Ectodermal cell (in vitro differentiated cells): ENCODE results near the gene OTOGL.

ENCODE experiments used
- H3K27ac ChIP-seq: 2 replicates; pipeline ENCODE4 v1.7.0; 2013; ENCODE audit warnings: mild to moderate bottlenecking, low read depth, low read length; ENCODE audit not compliant: insufficient read depth, poor library complexity, severe bottlenecking
- H3K27me3 ChIP-seq: 2 replicates; pipeline ENCODE4 v1.7.0; 2013; ENCODE audit warnings: mild to moderate bottlenecking, low read length; ENCODE audit not compliant: insufficient read depth, control insufficient read depth, poor library complexity, severe bottlenecking
- H3K36me3 ChIP-seq: one replicate; pipeline ENCODE4 v1.7.0; 2013; ENCODE audit warnings: low read length; ENCODE audit not compliant: control insufficient read depth, insufficient read depth
- H3K4me1 ChIP-seq: one replicate; pipeline ENCODE4 v1.7.0; 2013; ENCODE audit warnings: low read length; ENCODE audit not compliant: control insufficient read depth, insufficient read depth
- H3K4me3 ChIP-seq: 2 replicates; pipeline ENCODE4 v1.7.0; 2013; ENCODE audit warnings: low read depth, low read length, control low read depth; ENCODE audit not compliant: insufficient read depth
- H3K9me3 ChIP-seq: 2 replicates; pipeline ENCODE4 v1.7.0; 2013; ENCODE audit warnings: mild to moderate bottlenecking, low read length, moderate library complexity; ENCODE audit not compliant: control insufficient read depth
- WGBS, 2 experiments: methylation state at CpG; one replicate each; pipeline ENCODE4 v1.1.7; 2013; ENCODE audit warnings: missing lambda C conversion rate in 2 of 2; 5-methylcytosine and 5-hydroxymethylcytosine counted together

The OTOGL gene

GRCh38 chr12:80262771-80263170 is 163.4 kb downstream of the OTOGL start:
- Histone ChIP-seq H3K9me3 (no peaks in the 10 kb centered on the region), H3K27ac (no peak overlapping the region), H3K27me3 (no peaks in the 10 kb centered on the region), H3K36me3 (no peaks in the 10 kb centered on the region), H3K4me1 (no peaks in the 10 kb centered on the region), H3K4me3 (no peak overlapping the region)
- WGBS, 2 experiments, result 80 to 85% methylated on average over 2 to 4 of the region's 4 CpGs

GRCh38 chr12:80264386-80264785 is 165.0 kb downstream of the OTOGL start:
- no peaks in the 10 kb centered on the region for H3K27me3 ChIP-seq
- H3K27ac ChIP-seq, result no peak overlapping the region
- no peaks in the 10 kb centered on the region for H3K36me3 ChIP-seq
- no peaks in the 10 kb centered on the region for H3K4me1 ChIP-seq
- no peak overlapping the region for H3K4me3 ChIP-seq
- H3K9me3 ChIP-seq, result no peaks in the 10 kb centered on the region

- H3K4me1 ChIP-seq, result no peaks in the 10 kb centered on the region
- no peaks in the 10 kb centered on the region for H3K36me3 ChIP-seq
- no peak overlapping the region for H3K27ac ChIP-seq
- H3K9me3 ChIP-seq, result no peaks in the 10 kb centered on the region
- H3K4me3 ChIP-seq, result no peak overlapping the region
- 85 to 91% methylated on average over 5 of the region's 5 CpGs for WGBS, 2 experiments
- no peaks in the 10 kb centered on the region for H3K27me3 ChIP-seq
Measured at GRCh38 chr12:80264891-80265290, 165.6 kb downstream of the OTOGL start.

GRCh38 chr12:80268924-80269749 is 169.8 kb downstream of the OTOGL start:
- no peaks in the 10 kb centered on the region for H3K36me3 ChIP-seq
- no peak overlapping the region for H3K4me3 ChIP-seq
- H3K9me3 ChIP-seq, result no peaks in the 10 kb centered on the region
- no peak overlapping the region for H3K27ac ChIP-seq
- no peaks in the 10 kb centered on the region for H3K4me1 ChIP-seq
- H3K27me3 ChIP-seq, result no peaks in the 10 kb centered on the region

GRCh38 chr12:80269803-80270552 is 170.6 kb downstream of the OTOGL start:
- Histone ChIP-seq H3K4me1 (no peaks in the 10 kb centered on the region), H3K36me3 (no peaks in the 10 kb centered on the region), H3K27ac (no peak overlapping the region), H3K27me3 (no peaks in the 10 kb centered on the region), H3K4me3 (no peak overlapping the region), H3K9me3 (no peaks in the 10 kb centered on the region)
- WGBS, 2 experiments, result 29 to 42% methylated on average over 2 to 4 of the region's 5 CpGs

GRCh38 chr12:80271780-80272179 is 172.4 kb downstream of the OTOGL start:
- no peak overlapping the region for H3K4me3 ChIP-seq

GRCh38 chr12:80272387-80272915 is 173.1 kb downstream of the OTOGL start:
- H3K9me3 ChIP-seq, result no peaks in the 10 kb centered on the region
- H3K4me3 ChIP-seq, result no peak overlapping the region
- H3K36me3 ChIP-seq, result no peaks in the 10 kb centered on the region
- 91 to 92% methylated on average over 3 of the region's 3 CpGs for WGBS, 2 experiments
- H3K4me1 ChIP-seq, result no peaks in the 10 kb centered on the region
- H3K27ac ChIP-seq, result no peak overlapping the region
- no peaks in the 10 kb centered on the region for H3K27me3 ChIP-seq

More at GRCh38 chr12:80271780-80272179, 172.4 kb downstream of the OTOGL start:
- no peaks in the 10 kb centered on the region for H3K27me3 ChIP-seq
- no peaks in the 10 kb centered on the region for H3K9me3 ChIP-seq
- no peaks in the 10 kb centered on the region for H3K36me3 ChIP-seq
- no peaks in the 10 kb centered on the region for H3K4me1 ChIP-seq
- H3K27ac ChIP-seq, result no peak overlapping the region

GRCh38 chr12:80273144-80273543 is 173.8 kb downstream of the OTOGL start:
- H3K9me3 ChIP-seq, result no peaks in the 10 kb centered on the region

GRCh38 chr12:80277732-80278131 is 178.4 kb downstream of the OTOGL start:
- Histone ChIP-seq H3K4me1 (no peaks in the 10 kb centered on the region), H3K36me3 (no peaks in the 10 kb centered on the region), H3K27me3 (no peaks in the 10 kb centered on the region), H3K27ac (no peak overlapping the region), H3K9me3 (peaks cover 4% of the 10 kb centered on the region), H3K4me3 (no peak overlapping the region)
- 88 to 97% methylated on average over 2 to 4 of the region's 4 CpGs for WGBS, 2 experiments

More at GRCh38 chr12:80273144-80273543, 173.8 kb downstream of the OTOGL start:
- no peaks in the 10 kb centered on the region for H3K4me1 ChIP-seq
- no peaks in the 10 kb centered on the region for H3K27me3 ChIP-seq
- no peaks in the 10 kb centered on the region for H3K36me3 ChIP-seq
- H3K27ac ChIP-seq, result no peak overlapping the region
- WGBS, 2 experiments, result 83% methylated on average over 1 of the region's 1 CpG; no CpG with 5 or more reads in 1 of the 2 experiments
- no peak overlapping the region for H3K4me3 ChIP-seq

GRCh38 chr12:80282226-80282625 is 182.9 kb downstream of the OTOGL start:
- WGBS, 2 experiments, result 73 to 92% methylated on average over 2 of the region's 4 CpGs
- H3K9me3 ChIP-seq, result peaks cover 4% of the 10 kb centered on the region

More at GRCh38 chr12:80282226-80282625, 182.9 kb downstream of the OTOGL start:
- Histone ChIP-seq H3K4me1 (no peaks in the 10 kb centered on the region), H3K27me3 (no peaks in the 10 kb centered on the region), H3K27ac (no peak overlapping the region), H3K36me3 (no peaks in the 10 kb centered on the region), H3K4me3 (no peak overlapping the region)
